GM21528 (cell line): ENCODE results near the gene PPP4R1.

Experiments
- ATAC-seq: cut with Tn5 transposase; IDR thresholded peaks from one replicate; pipeline ENCODE4 v1.9.1; 2021; ENCODE audit warnings: mild to moderate bottlenecking, moderate library complexity; ENCODE audit not compliant: unreplicated experiment, low FRiP score

PPP4R1 gene

DNA sequence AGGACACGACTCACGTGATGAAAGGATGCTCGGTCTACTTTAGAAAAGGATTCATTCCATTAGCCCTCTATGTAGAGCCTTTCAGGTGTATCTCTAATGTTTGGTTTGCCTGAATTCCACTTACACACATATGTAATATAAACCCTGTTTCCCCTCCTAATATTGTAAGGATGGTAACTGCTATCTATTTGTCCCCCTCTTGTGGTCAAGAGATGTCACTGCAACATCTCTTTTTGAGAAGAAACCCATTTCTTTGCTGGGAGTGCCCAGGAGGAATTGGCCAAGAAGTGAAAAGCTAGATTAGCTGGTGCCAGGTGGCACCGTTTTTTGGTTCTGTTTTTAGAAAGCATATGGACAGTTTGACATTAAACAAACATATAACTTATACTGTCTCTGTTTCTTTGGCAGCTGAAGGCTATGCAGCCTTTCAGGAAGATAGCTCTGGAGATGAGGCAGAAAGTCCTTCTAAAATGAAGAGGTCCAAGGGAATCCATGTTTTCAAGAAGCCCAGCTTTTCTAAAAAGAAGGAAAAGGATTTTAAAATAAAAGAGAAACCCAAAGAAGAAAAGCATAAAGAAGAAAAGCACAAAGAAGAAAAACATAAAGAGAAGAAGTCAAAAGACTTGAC is 97.8 kb downstream of the PPP4R1 start:
- no peak for ATAC-seq

DNA sequence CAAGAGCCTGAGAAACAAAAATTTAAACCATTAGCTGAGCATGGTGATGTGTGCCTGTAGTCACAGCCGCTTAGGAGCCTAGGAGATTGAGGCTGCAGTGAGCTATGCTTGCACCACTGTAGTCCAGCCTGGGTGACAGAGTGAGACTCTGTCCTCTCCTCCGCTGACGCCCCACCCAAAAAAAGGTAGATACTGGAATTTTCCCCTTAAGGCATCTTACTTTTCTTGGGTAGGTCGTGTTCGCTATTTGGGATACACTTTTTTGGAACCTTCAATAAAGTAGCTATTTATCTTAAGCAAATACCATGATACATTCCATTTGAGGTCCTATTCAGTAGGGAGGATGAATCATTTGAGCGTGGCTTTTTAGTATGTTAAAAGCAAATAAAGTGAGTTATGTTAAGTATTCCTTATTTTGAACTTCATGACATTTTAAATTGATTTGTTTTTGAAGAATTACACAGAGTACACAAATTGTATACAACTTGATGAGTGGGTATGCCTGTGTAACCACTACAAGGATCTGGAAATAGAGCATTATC is 100.3 kb downstream of the PPP4R1 start:
- ATAC-seq: no peak

DNA sequence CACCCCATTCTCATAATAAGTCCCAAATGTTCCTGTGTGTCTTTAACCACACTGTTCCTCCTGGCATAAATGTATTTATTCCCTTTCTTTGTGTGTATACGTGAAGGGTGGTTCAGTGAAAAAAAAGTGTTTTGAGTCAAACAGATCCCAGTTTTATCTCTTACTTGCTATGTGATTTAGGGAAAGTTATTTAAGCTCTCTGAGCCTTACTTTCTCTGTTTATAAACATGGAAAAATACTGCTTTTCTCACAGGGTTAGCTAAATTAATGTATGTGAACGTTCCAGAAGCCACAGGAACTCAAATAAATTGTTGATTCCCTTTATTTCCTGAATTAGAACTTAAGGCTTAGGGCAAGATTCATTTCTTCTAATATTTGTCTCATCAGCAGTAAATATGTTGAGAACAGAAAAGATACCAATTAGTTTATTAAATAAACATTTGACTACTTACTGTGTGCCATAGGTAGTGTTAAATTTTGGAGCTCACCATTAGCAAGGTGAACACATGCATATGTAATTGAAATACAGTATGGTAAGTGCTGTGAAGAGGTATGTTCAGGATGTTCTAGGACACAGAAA is 105.8 kb downstream of the PPP4R1 start:
- no peak for ATAC-seq

DNA sequence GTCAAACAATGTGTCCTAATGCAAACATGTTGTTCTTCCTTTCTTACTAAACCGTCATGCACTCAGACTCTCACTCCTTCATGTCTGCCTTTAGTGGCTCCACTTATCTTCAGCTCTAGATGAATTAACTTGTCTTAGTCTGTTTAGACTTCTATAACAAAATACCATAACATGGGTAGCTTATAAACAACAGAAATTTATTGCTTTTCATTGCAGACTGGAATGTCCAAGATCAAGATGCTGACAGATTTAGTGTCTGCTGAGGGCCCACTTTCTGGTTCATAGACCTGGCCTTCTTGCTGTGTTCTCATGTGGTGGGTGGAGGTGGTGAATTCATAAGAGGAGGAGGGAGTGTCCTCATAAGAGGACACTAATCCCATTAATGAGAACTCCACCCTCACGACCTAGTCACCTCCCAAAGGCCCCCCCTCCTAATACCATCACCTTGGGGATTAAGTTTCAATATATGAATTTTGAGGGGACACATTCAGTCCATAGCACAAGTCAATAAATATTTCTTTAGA is 106.7 kb downstream of the PPP4R1 start:
- no peak for ATAC-seq

DNA sequence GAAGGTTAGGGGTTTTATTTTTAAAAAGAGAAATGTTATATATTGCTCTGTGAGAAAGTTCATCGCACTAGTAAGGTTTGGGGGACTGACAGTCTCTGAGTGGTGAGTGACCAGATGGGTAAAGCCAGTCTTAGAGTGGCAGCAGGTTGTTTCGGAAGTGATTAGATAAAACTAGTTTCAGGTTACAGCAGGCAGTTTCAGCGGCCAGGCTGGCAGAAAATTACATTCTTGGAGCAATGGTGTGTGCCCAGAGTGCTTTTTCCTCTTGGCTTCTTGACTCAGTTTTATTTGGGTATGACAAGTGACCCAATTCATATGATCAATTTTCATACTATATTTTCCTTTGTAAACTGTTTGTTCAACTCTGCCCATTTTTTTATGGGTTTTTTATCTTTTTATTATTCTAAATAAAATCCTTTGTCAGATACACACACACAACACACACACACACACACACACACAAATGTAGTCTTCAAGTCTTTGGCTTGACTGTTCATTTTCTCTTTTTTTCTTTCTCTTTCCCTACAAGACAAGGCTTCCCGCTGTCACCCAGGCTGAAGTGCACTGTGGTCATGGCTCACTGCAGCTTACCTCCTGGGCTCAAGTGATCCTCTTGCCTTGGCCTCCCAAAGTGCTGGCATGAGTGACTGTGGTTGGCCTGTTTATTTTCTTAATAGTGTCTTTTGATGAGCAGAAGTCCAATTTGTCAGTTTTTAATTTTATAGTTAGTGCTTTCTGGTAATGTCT is 108.1 kb downstream of the PPP4R1 start:
- ATAC-seq: no peak
